Measurements from ENCODE around the gene DUSP10.

Gene DUSP10

DNA sequence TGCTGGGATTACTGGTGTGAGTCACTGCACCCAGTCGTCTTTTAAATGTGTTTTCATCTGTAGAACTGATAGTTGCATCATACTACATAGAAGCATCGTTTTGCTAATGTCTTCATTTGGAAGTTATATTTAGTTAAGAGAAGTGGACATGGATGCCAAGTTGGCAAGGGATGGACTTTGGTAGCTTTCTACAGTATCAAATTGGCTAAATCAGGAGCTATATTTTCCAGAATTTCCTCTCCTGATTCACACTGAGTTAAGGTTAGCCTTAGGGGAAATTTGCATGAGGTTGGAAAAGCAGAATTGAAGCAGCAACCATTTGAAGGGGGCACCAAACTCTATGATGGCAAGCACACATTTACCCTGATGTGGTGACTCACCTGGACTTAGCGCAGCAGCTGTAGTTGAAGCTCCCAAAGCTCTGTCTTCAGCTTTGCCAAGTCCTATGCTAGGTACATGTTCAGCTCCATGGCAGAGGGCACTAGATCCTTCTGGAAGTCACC lies 43.9 kb downstream of the DUSP10 start:
- no peak overlapping the region for H3K4me3 ChIP-seq (ENCODE audit: low read length)
- H3K9me3 ChIP-seq (ENCODE audit: control insufficient read depth, low read depth, low read length): no peaks in the 10 kb centered on the region
- no peak overlapping the region for H3K9ac ChIP-seq (ENCODE audit: low read length)
- no peaks in the 10 kb centered on the region for H3K4me1 ChIP-seq (ENCODE audit: control insufficient read depth, low read depth, low read length)
- no peaks in the 10 kb centered on the region for H3K36me3 ChIP-seq (ENCODE audit: control insufficient read depth, low read depth, low read length)
- no peak overlapping the region for H3K27ac ChIP-seq (ENCODE audit: low read length)
- no peaks in the 10 kb centered on the region for H3K27me3 ChIP-seq (ENCODE audit: control insufficient read depth, insufficient read depth, low read length)

DNA sequence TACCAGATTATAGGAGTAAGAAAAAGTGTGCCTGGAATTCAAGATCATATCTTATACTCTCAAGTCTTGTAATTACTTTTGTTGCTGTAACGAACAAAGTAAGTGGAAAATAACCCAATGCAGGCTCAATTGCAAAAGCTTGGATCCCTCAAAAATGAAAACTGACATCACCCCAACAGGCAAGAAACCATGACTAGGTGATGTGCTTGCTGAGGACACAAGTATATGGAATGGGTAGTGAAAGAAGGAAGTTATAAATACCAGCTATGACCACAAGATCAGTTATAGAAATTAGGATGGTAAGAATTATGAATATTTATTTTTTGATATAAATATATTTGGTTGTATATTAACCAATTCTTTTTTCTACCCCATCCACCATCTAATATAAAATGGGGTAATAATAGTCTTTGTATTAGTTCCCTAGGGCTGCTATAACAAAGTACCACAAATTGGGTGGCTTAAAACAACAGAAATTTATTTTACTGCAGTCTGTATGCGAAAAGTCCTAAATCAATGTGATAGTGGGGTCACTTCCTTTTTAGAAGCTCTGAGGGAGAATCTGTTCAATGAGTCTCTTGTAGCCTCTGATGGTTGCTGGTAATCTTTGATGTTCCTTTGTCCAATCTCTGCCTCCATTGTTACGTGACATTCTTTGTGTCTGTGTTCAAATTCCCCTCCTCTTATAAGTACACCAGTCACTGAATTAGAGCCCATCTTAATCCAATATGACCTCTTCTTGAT lies 45.0 kb downstream of the DUSP10 start:
- H3K9ac ChIP-seq (ENCODE audit: low read length): no peak overlapping the region
- no peaks in the 10 kb centered on the region for H3K36me3 ChIP-seq (ENCODE audit: control insufficient read depth, low read depth, low read length)
- no peak overlapping the region for H3K4me3 ChIP-seq (ENCODE audit: low read length)
- H3K27ac ChIP-seq (ENCODE audit: low read length): no peak overlapping the region
- H3K9me3 ChIP-seq (ENCODE audit: control insufficient read depth, low read depth, low read length): no peaks in the 10 kb centered on the region
- no peaks in the 10 kb centered on the region for H3K4me1 ChIP-seq (ENCODE audit: control insufficient read depth, low read depth, low read length)
- H3K27me3 ChIP-seq (ENCODE audit: control insufficient read depth, insufficient read depth, low read length): no peaks in the 10 kb centered on the region

DNA sequence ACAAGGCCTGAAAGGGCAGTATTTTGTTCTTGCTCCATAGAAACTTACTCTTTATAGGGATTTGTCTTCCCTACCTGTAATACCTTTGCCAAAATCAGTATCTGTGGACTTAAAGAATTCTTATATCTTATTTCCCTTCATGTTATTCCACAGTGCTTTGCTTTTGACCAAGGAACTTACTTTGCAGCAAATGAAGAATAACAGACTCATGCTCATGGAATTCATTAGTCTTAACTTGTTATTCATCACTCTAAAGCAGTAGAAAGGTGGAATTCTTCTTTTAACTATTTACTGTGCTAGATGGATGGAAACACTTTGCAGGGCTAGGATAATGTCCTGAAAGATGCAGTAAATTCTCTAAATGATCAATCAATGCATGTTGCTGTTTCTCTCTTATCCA lies 45.9 kb downstream of the DUSP10 start:
- no peak overlapping the region for H3K27ac ChIP-seq (ENCODE audit: low read length)
- no peaks in the 10 kb centered on the region for H3K36me3 ChIP-seq (ENCODE audit: control insufficient read depth, low read depth, low read length)
- no peaks in the 10 kb centered on the region for H3K4me1 ChIP-seq (ENCODE audit: control insufficient read depth, low read depth, low read length)

GRCh38 chr1:221695301-221695700 lies 46.6 kb downstream of the DUSP10 start:
- H3K9me3 ChIP-seq (ENCODE audit: control insufficient read depth, low read depth, low read length): no peaks in the 10 kb centered on the region
- H3K4me1 ChIP-seq (ENCODE audit: control insufficient read depth, low read depth, low read length): no peaks in the 10 kb centered on the region

More for the DNA sequence above, 45.9 kb downstream of the DUSP10 start:
- H3K9me3 ChIP-seq (ENCODE audit: control insufficient read depth, low read depth, low read length): no peaks in the 10 kb centered on the region
- no peak overlapping the region for H3K4me3 ChIP-seq (ENCODE audit: low read length)
- no peak overlapping the region for H3K9ac ChIP-seq (ENCODE audit: low read length)
- H3K27me3 ChIP-seq (ENCODE audit: control insufficient read depth, insufficient read depth, low read length): no peaks in the 10 kb centered on the region

GRCh38 chr1:221694109-221694508 lies 47.8 kb downstream of the DUSP10 start:
- H3K9me3 ChIP-seq (ENCODE audit: control insufficient read depth, low read depth, low read length): no peaks in the 10 kb centered on the region
- H3K4me3 ChIP-seq (ENCODE audit: low read length): no peak overlapping the region
- no peaks in the 10 kb centered on the region for H3K4me1 ChIP-seq (ENCODE audit: control insufficient read depth, low read depth, low read length)
- H3K36me3 ChIP-seq (ENCODE audit: control insufficient read depth, low read depth, low read length): no peaks in the 10 kb centered on the region
- H3K27ac ChIP-seq (ENCODE audit: low read length): no peak overlapping the region
- no peaks in the 10 kb centered on the region for H3K27me3 ChIP-seq (ENCODE audit: control insufficient read depth, insufficient read depth, low read length)
- H3K9ac ChIP-seq (ENCODE audit: low read length): no peak overlapping the region

More at GRCh38 chr1:221695301-221695700, 46.6 kb downstream of the DUSP10 start:
- no peak overlapping the region for H3K27ac ChIP-seq (ENCODE audit: low read length)
- H3K4me3 ChIP-seq (ENCODE audit: low read length): no peak overlapping the region
- H3K36me3 ChIP-seq (ENCODE audit: control insufficient read depth, low read depth, low read length): no peaks in the 10 kb centered on the region
- no peaks in the 10 kb centered on the region for H3K27me3 ChIP-seq (ENCODE audit: control insufficient read depth, insufficient read depth, low read length)
- no peak overlapping the region for H3K9ac ChIP-seq (ENCODE audit: low read length)

GRCh38 chr1:221693087-221693486 lies 48.8 kb downstream of the DUSP10 start:
- H3K4me1 ChIP-seq (ENCODE audit: control insufficient read depth, low read depth, low read length): no peaks in the 10 kb centered on the region
- H3K27me3 ChIP-seq (ENCODE audit: control insufficient read depth, insufficient read depth, low read length): no peaks in the 10 kb centered on the region
- no peaks in the 10 kb centered on the region for H3K36me3 ChIP-seq (ENCODE audit: control insufficient read depth, low read depth, low read length)
- H3K4me3 ChIP-seq (ENCODE audit: low read length): no peak overlapping the region
- H3K9ac ChIP-seq (ENCODE audit: low read length): no peak overlapping the region
- H3K27ac ChIP-seq (ENCODE audit: low read length): no peak overlapping the region
- no peaks in the 10 kb centered on the region for H3K9me3 ChIP-seq (ENCODE audit: control insufficient read depth, low read depth, low read length)

- Histone ChIP-seq H3K4me1 (ENCODE audit: control insufficient read depth, low read depth, low read length) (no peaks in the 10 kb centered on the region), H3K4me3 (ENCODE audit: low read length) (no peak overlapping the region), H3K27me3 (ENCODE audit: control insufficient read depth, insufficient read depth, low read length) (no peaks in the 10 kb centered on the region), H3K27ac (ENCODE audit: low read length) (no peak overlapping the region), H3K36me3 (ENCODE audit: control insufficient read depth, low read depth, low read length) (no peaks in the 10 kb centered on the region), H3K9me3 (ENCODE audit: control insufficient read depth, low read depth, low read length) (no peaks in the 10 kb centered on the region), H3K9ac (ENCODE audit: low read length) (no peak overlapping the region)
These were observed 49.2 kb downstream of the DUSP10 start for GRCh38 chr1:221692643-221693042.

- Histone ChIP-seq H3K9me3 (ENCODE audit: control insufficient read depth, low read depth, low read length) (no peaks in the 10 kb centered on the region), H3K27me3 (ENCODE audit: control insufficient read depth, insufficient read depth, low read length) (no peaks in the 10 kb centered on the region), H3K4me1 (ENCODE audit: control insufficient read depth, low read depth, low read length) (no peaks in the 10 kb centered on the region), H3K36me3 (ENCODE audit: control insufficient read depth, low read depth, low read length) (no peaks in the 10 kb centered on the region), H3K9ac (ENCODE audit: low read length) (no peak overlapping the region), H3K27ac (ENCODE audit: low read length) (no peak overlapping the region), H3K4me3 (ENCODE audit: low read length) (no peak overlapping the region)
These were observed 50.6 kb downstream of the DUSP10 start for GRCh38 chr1:221691261-221691660.

- Histone ChIP-seq H3K9me3 (ENCODE audit: control insufficient read depth, low read depth, low read length) (no peaks in the 10 kb centered on the region), H3K9ac (ENCODE audit: low read length) (no peak overlapping the region), H3K27me3 (ENCODE audit: control insufficient read depth, insufficient read depth, low read length) (no peaks in the 10 kb centered on the region), H3K4me1 (ENCODE audit: control insufficient read depth, low read depth, low read length) (no peaks in the 10 kb centered on the region), H3K4me3 (ENCODE audit: low read length) (no peak overlapping the region), H3K36me3 (ENCODE audit: control insufficient read depth, low read depth, low read length) (no peaks in the 10 kb centered on the region), H3K27ac (ENCODE audit: low read length) (no peak overlapping the region)
These were observed 51.0 kb downstream of the DUSP10 start for GRCh38 chr1:221690858-221691257.

- H3K36me3 ChIP-seq (ENCODE audit: control insufficient read depth, low read depth, low read length): no peaks in the 10 kb centered on the region
- no peaks in the 10 kb centered on the region for H3K27me3 ChIP-seq (ENCODE audit: control insufficient read depth, insufficient read depth, low read length)
- H3K9me3 ChIP-seq (ENCODE audit: control insufficient read depth, low read depth, low read length): no peaks in the 10 kb centered on the region
- H3K4me1 ChIP-seq (ENCODE audit: control insufficient read depth, low read depth, low read length): no peaks in the 10 kb centered on the region
- no peak overlapping the region for H3K27ac ChIP-seq (ENCODE audit: low read length)
- H3K4me3 ChIP-seq (ENCODE audit: low read length): no peak overlapping the region
- no peak overlapping the region for H3K9ac ChIP-seq (ENCODE audit: low read length)
These were observed 52.8 kb downstream of the DUSP10 start for GRCh38 chr1:221689138-221689537.

- Histone ChIP-seq H3K4me1 (ENCODE audit: control insufficient read depth, low read depth, low read length) (peaks cover 5% of the 10 kb centered on the region), H3K27ac (ENCODE audit: low read length) (no peak overlapping the region), H3K4me3 (ENCODE audit: low read length) (no peak overlapping the region), H3K36me3 (ENCODE audit: control insufficient read depth, low read depth, low read length) (no peaks in the 10 kb centered on the region), H3K9me3 (ENCODE audit: control insufficient read depth, low read depth, low read length) (no peaks in the 10 kb centered on the region), H3K9ac (ENCODE audit: low read length) (no peak overlapping the region), H3K27me3 (ENCODE audit: control insufficient read depth, insufficient read depth, low read length) (no peaks in the 10 kb centered on the region)
These were observed 53.4 kb downstream of the DUSP10 start for GRCh38 chr1:221688488-221688843.

DNA sequence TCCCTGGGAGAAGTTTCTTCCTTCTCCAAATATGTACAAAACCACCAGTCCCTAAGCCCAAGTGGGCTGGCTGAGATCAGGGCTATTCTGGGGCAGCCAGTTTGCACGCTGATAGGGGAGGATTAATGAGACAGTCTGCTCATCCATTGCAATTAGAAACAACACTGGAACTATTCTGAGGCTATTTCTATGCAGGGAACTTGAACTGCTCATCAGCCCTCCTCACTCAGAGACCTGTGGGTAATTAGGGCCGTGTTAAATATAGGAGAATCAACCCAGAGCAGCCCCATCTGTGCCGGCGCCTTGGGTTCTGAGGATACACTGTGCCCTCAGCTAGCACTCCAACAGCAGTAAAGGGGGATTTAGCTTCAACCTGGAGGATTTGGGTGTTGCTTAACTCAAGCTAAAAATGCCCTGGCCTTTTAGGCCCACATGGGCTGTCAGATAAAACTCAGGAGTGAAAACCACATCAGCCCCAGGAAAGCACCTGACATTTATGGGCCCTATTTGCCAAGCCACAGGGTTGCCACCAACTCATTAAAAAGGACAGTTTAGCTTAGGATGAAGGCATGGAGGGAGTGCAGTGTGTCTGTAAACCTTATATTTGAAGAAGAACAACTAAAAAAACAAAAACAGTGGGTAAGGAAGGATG lies 53.9 kb downstream of the DUSP10 start:
- H3K9ac ChIP-seq (ENCODE audit: low read length): no peak overlapping the region
- H3K27ac ChIP-seq (ENCODE audit: low read length): no peak overlapping the region
- no peaks in the 10 kb centered on the region for H3K36me3 ChIP-seq (ENCODE audit: control insufficient read depth, low read depth, low read length)
- H3K27me3 ChIP-seq (ENCODE audit: control insufficient read depth, insufficient read depth, low read length): no peaks in the 10 kb centered on the region
- no peaks in the 10 kb centered on the region for H3K9me3 ChIP-seq (ENCODE audit: control insufficient read depth, low read depth, low read length)
- peaks cover 5% of the 10 kb centered on the region for H3K4me1 ChIP-seq (ENCODE audit: control insufficient read depth, low read depth, low read length)
- H3K4me3 ChIP-seq (ENCODE audit: low read length): no peak overlapping the region
